Activated T-helper 1 cell treated with anti-CD3 and anti-CD28 coated beads, Interleukin-2, amount 50 U/mL, for 16 hours (primary cell): ENCODE results near the gene DGKD.

ENCODE experiments used
- DNase-seq, 2 donors: peaks; one replicate each; pipeline ENCODE4 v3.0.0-alpha.2; 2020; ENCODE audit warnings: low read depth in 1 of 2, low spot score in 1 of 2

Gene DGKD

DNA sequence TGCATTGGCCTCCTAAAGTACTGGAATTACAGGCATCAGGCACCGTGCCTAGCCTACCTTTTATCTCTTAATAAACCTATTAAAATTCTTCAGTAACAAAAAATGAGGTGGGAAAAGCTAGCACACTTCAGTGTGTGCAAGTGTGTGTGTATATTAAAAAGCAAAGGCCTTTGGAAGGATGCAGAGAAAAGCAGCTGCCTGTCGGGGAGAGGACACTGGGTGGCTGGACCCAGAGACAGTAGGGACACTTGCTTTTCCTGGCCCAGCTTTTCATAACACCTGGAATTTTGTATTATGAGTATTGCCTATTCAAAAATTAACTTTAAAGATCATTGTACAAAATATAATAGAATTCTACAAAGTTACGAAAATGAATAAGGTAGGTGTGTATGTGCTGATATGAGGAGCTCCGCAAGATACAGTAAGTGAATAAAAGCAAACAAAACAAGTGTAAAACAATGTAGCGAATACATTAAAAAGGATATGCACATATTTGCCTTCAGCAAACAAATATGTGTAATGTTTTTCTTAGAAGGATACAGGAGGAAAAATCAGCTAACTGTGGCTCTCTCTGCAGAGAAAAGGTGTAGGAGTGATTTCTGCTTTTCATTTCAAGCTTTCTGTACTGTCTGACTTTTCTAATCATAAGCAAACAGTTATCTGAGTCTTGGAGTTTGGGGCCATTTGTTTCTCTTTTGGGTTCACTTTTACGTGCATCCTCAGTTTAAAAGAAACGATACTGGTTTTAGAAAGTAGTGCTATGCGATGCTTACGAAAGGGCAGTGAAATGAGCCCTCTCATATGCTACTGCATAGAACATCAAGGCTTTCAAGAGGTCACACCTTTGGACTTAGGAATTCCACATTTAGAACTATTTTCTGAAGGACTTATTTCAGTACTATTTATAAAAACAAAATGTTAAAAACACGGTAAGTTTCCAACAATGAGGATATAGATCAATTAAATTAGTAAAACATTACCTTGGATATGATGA, 141.5 kb downstream of the DGKD start:
- no peak for DNase-seq

DNA sequence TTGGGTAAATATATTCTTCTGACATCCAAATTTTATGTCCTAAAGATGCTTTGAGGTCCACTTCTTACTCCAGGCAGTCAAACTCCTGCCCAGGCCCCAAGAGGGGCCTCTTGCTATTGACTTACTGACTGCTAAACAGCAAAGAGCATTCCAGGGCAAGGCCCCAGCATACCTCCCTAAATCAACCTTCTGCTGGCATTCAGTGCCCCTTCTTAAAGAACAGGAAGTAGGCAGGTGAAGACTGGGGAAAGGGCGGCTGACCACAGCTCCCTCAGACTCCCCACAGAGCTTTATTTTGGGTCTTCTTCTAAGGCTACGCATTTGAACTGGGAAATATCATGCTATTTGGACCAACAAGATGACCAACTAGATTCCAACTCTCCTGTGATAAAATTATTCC, 143.4 kb downstream of the DGKD start:
- DNase-seq: no peak

GRCh38 chr2:233498126-233498525, 143.8 kb downstream of the DGKD start:
- DNase-seq: no peak

DNA sequence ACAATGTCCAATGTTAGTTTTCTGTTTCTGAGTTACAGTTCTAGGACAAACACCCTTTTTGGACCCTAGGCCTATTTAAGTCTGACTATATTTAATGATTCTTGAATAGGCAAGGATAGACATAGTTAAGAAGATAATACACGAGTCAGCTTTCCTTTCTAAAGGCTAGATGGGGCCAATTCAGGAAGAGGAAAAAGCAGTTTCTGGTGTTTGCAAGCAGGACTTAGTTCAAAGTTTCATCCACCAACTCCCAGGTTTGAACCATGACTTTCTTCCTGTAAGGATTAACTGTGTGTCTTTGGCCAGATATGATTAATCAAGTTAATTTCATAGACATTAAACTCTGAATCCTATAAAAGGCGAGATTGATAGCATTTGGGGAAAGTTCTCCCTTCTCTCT, 145.6 kb downstream of the DGKD start:
- DNase-seq: no peak

GRCh38 chr2:233501198-233502076, 147.1 kb downstream of the DGKD start:
- no peak for DNase-seq

DNA sequence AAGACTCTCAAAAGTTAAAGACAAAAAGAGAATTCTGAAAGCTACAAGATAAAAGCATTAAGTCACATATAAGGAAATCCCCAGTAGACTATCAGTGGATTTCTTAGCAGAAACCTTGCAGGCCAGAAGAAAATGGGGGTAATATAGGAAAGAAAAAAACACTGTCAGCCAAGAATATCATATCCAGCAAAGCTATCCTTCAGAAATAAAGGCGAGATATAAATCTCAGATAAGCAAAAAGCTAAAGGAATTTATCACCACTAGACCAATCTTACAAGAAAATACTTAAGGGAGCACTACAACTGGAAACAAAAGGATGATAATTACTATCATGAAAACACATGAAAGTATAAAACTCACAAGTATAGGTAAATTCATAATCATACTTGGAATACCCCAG, 149.2 kb downstream of the DGKD start:
- DNase-seq: no peak

DNA sequence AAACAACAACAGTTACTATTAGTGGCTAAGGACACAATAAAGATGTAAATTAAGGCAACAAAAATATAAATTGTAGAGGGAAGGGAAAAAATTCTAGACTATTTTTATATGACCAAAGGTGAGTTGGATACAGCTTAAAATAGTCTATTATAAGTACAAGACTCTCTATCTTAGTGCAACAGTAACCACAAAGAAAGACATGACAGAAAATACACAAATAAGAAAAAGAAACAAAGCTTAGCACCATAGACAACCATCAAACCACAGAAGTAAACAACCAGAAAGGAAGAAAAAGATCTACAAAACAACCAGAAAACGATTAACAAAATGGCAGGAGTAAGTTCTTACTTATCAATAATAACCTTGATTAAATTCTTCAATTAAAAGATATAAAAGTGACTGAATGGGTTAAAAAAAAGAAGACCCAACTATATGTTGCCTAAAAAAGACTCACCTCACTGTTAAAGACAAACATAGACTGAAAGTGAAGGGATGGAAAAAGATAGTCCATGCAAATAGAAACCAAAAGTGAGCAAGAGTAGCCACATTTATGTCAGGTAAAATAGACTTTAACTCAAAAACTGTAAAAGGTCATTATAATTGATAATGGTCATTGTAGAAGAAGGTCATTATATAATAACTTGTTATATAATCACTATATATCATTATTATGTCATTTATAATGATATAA, 149.8 kb downstream of the DGKD start:
- no peak for DNase-seq

DNA sequence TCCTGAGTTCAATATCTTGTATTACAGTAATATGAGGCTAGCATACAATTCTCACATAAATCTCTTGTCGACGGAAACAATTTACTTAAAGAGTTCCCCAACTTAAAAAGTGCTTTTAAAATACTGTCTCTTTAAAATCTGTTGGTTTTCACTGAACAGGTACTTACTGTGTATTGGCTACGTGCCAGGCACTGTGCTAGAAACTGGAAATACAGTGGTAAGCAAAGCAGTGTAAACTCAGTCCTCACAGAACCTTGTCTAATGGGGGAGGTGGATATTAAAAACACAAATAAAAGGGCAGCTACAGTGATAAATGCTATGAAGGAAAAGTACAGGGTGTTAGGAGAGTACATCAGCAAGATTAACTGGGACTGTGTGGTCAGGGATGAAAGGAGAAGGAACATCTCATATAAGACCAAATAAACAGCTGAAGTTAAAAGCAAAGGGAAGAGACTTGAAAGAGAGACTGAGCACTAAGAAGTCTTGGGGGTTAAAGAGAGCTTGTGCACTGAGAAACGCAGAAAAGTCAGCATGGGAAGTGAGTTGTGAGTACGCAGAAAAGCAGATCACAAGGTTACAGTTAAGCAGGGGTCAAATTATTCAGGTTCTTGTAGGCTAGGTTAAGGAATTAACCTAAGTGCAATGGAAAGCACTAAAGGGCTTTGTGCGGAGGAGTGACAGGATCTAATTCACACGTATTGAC, 159.8 kb downstream of the DGKD start:
- DNase-seq: no peak

GRCh38 chr2:233519787-233520611, 165.7 kb downstream of the DGKD start:
- DNase-seq: no peak
